Activated T-cell treated with anti-CD3 and anti-CD28 coated beads, Interleukin-2, amount 50 U/mL, for 72 hours (primary cell): ENCODE measurements around the gene ZMIZ1. TPM values are rescaled to one million over a fixed set of nuclear protein-coding genes. Genes with fewer than 3 reads are reported as not detected.

Experiments used
- ATAC-seq, 2 donors: fragments of 150-1000 bp; cut with Tn5 transposase; replicated peaks in 1 of 2; 2 replicates each; pipeline ENCODE4 v1.10.0; 2021; ENCODE audit warnings: moderate library complexity in 2 of 2, mild to moderate bottlenecking in 1 of 2
- DNase-seq, 2 donors: peaks; one replicate each; pipeline ENCODE4 v3.0.0; 2021 to 2022; ENCODE audit warnings: mixed read lengths in 1 of 2
- H3K27ac Mint-ChIP-seq: one replicate; pipeline ENCODE4 v1.8.0; 2022; ENCODE audit warnings: mild to moderate bottlenecking, moderate library complexity, mixed read lengths
- H3K27me3 Mint-ChIP-seq: one replicate; pipeline ENCODE4 v1.8.0; 2022; ENCODE audit warnings: low read depth, mixed read lengths
- H3K36me3 Mint-ChIP-seq, 2 donors: one replicate each; pipeline ENCODE4 v1.8.0; 2022; ENCODE audit warnings: mixed read lengths in 2 of 2, mild to moderate bottlenecking in 1 of 2; ENCODE audit not compliant: insufficient read depth in 2 of 2
- H3K4me1 Mint-ChIP-seq: one replicate; pipeline ENCODE4 v1.8.0; 2022; ENCODE audit warnings: low read depth, mixed read lengths
- H3K4me3 Mint-ChIP-seq, 2 donors: one replicate each; pipeline ENCODE4 v1.8.0; 2022; ENCODE audit warnings: mild to moderate bottlenecking in 2 of 2, mixed read lengths in 2 of 2, moderate library complexity in 2 of 2
- H3K9me3 Mint-ChIP-seq, 2 donors: one replicate each; pipeline ENCODE4 v1.8.0; 2022; ENCODE audit warnings: mixed read lengths in 2 of 2
- total RNA-seq, 2 donors: library from RNA; stranded (reverse); gene quantifications; one replicate each; pipeline ENCODE4 v1.2.3, GENCODE V29; 2022

Gene ZMIZ1
- total RNA-seq, 2 donors from 2014 or later: 30.6 to 37.8 TPM

- Mint-ChIP-seq H3K27me3 (no peaks in the 10 kb centered on the region), H3K9me3 (no peaks in the 10 kb centered on the region), H3K36me3 (no peaks in the 10 kb centered on the region), H3K4me3 (no peak overlapping the region), H3K4me1 (peaks cover 37% of the 10 kb centered on the region), H3K27ac (no peak overlapping the region)
- no peak for DNase-seq
- ATAC-seq: no peak
Observed at GRCh38 chr10:79050896-79051555, 17.7 kb upstream of the ZMIZ1 start.

DNA sequence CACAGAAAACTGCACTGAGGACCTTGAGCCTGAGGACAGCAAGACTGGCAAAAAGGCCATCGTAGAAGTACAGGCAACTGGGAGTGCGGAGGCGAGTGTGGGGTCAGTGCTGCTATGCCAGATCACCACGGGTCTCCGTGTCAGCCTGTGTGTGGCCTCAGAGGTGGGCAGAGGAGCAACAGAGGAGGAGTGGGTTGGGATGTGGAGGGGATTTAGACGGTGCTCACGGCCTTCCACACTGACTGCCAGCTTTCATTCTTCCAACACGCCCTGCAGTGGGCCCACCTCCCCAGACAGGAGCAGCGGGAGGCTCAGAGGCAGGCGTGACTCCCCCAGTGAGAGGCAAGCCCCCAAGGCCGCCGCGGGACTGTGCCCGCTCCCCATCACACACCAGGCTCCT, 17.0 kb upstream of the ZMIZ1 start:
- Mint-ChIP-seq H3K9me3 (no peaks in the 10 kb centered on the region), H3K27me3 (no peaks in the 10 kb centered on the region), H3K4me3 (no peak overlapping the region), H3K36me3 (no peaks in the 10 kb centered on the region), H3K4me1 (peaks cover 37% of the 10 kb centered on the region), H3K27ac (no peak overlapping the region)
- no peak for ATAC-seq
- DNase-seq: no peak

DNA sequence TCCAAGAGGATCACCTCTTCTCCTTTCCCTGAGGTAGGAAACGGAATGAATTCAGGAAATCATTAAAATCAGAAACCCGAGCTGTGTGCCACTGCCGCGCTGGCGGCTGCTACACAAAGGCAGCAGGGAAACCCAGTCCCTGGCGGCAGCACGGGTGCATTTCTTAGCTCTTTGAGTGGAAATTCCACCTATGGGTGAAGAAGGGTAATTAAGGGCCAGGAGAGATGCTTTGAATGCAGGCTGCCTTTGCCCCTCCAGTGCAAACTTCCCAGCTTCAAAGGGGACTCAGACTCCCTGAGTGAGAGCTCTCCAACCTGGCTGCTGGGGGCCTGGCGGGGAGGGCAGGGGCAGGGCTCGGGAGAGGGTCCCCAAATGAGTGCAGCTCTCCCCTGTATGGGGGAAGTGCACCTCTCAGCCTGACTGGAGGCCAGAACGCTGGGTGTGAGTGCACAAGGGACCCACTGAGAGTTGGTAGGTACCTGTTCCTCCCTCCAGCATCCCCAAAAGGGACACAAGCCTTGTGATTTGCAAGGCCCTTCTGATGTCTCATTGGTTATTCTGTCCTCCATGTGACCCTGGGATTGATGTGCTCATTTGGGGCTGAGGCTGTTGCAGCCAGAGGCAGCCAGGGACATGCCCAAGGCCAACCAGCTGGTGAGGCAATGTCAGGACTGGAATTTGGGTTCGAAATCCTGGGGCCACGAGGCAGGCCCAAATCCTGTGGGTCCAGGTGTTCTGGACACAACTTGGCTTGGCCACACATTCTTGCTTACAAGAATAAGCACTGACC, 16.3 kb upstream of the ZMIZ1 start:
- no peak overlapping the region for H3K27ac Mint-ChIP-seq
- ATAC-seq: no peak
- H3K27me3 Mint-ChIP-seq: no peaks in the 10 kb centered on the region
- H3K9me3 Mint-ChIP-seq: no peaks in the 10 kb centered on the region
- H3K4me1 Mint-ChIP-seq: peaks cover 33% of the 10 kb centered on the region
- peak in 1 of 2 donors; percentile 17 for DNase-seq
- no peaks in the 10 kb centered on the region for H3K36me3 Mint-ChIP-seq
- no peak overlapping the region for H3K4me3 Mint-ChIP-seq

GRCh38 chr10:79053081-79053434, 15.7 kb upstream of the ZMIZ1 start:
- no peaks in the 10 kb centered on the region for H3K9me3 Mint-ChIP-seq
- no peak overlapping the region for H3K4me3 Mint-ChIP-seq
- H3K4me1 Mint-ChIP-seq: peaks cover 27% of the 10 kb centered on the region
- DNase-seq: no peak
- ATAC-seq: no peak
- no peaks in the 10 kb centered on the region for H3K36me3 Mint-ChIP-seq
- no peak overlapping the region for H3K27ac Mint-ChIP-seq
- H3K27me3 Mint-ChIP-seq: no peaks in the 10 kb centered on the region

GRCh38 chr10:79053481-79054202, 15.1 kb upstream of the ZMIZ1 start:
- no peak overlapping the region for H3K27ac Mint-ChIP-seq
- ATAC-seq (no peak), DNase-seq (no peak)
- H3K36me3 Mint-ChIP-seq: no peaks in the 10 kb centered on the region
- no peaks in the 10 kb centered on the region for H3K9me3 Mint-ChIP-seq
- H3K27me3 Mint-ChIP-seq: no peaks in the 10 kb centered on the region
- peaks cover 22% of the 10 kb centered on the region for H3K4me1 Mint-ChIP-seq
- no peak overlapping the region for H3K4me3 Mint-ChIP-seq

DNA sequence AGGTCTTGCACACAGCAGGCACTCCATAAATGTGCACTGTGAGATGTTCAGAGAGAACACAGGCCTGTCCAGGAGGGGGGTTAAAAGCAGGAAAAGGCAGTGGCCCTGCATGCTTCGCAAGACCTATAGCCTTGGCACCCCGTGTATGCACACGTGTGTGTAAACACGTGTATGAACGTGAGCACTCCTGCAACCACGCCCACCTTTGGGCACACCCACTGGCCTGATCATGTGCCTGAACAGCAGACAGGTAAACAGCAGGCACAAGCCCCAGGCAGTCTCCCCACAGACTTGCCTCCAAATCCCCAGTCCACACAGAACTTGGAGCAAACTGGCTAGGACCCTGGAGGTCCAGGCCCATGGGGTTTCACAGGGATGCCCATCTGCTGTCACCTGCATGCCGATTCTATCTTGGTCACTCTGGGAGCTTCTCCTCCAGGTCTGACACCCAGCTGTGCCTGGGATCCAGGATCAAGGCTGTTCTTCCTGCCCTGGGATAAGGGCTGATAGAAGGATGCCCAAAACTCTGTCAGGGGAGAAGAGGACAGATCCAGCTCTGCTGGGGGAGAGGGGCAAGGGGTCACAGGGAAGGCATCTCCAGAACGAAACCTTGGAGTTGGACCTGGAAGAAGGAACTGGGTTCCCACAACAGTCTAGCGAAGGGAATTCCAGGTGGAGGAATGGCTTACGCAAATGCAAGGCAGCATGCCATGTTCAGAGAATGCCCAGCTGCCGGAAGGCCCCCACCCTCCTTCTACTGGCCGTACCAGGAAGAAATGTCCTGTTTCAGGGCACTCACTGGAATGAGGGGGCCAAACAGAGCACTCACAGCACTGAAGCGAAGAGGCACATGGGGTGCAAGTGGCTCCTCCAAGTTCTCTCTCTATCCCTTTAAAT, 14.3 kb upstream of the ZMIZ1 start:
- Mint-ChIP-seq H3K27ac (no peak overlapping the region), H3K9me3 (no peaks in the 10 kb centered on the region), H3K4me3 (no peak overlapping the region), H3K36me3 (no peaks in the 10 kb centered on the region), H3K4me1 (peaks cover 14% of the 10 kb centered on the region), H3K27me3 (no peaks in the 10 kb centered on the region)
- DNase-seq (no peak), ATAC-seq (no peak)

DNA sequence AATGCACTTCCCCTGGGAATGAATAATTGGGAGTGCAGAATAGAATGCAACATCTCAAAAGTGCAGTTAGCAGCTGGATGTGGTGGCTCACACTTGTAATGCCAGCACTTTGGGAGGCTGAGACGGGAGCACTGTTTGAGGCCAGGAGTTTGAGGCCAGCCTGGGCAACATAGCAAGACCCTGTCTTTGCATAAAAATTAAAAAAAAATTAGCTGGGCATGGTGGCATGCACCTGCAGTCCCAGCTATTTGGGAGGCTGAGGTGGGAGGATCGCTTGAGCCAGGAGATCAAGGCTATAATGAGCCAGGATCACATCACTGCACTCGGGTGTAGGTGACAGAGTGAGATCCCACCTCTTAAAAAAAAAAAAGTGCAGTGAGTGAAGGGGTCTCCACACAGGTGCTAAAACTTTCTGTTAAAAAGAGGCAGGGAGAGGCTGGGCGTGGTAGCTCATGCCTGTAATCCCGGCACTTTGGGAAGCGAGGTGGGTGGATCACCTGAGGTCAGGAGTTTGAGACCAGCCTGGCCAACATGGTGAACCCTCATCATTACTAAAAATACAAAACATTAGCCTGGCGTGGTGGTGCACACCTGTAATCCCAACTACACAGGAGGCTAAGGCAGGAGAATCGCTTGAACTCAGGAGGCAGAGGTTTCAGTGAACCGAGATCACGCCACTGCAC, 13.5 kb upstream of the ZMIZ1 start:
- no peak for ATAC-seq
- Mint-ChIP-seq H3K36me3 (no peaks in the 10 kb centered on the region), H3K9me3 (no peaks in the 10 kb centered on the region), H3K27me3 (no peaks in the 10 kb centered on the region), H3K4me3 (no peak overlapping the region), H3K4me1 (peaks cover 6% of the 10 kb centered on the region), H3K27ac (no peak overlapping the region)
- DNase-seq: no peak

GRCh38 chr10:79055892-79056291, 12.9 kb upstream of the ZMIZ1 start:
- Mint-ChIP-seq H3K27ac (no peak overlapping the region), H3K4me1 (no peaks in the 10 kb centered on the region), H3K27me3 (no peaks in the 10 kb centered on the region), H3K9me3 (no peaks in the 10 kb centered on the region), H3K36me3 (no peaks in the 10 kb centered on the region), H3K4me3 (no peak overlapping the region)
- ATAC-seq: no peak
- DNase-seq: no peak

DNA sequence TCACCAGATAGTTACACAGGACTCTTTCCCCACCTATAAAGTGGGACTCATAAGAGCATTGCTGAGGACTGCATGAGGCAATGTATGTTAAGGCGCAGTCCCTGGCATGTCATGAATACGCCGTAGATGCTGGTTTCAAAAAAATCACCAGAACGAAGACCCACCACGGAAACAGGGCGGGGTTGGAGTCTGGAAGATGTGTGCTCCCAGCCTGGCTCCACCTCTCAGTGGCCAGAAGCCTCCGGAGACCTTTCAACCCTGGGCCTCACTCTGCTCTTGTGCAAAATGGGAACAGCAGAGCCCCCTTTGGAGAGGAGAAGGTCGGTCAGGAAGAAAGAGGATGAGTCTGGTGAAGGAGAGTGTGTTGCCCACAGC, 12.4 kb upstream of the ZMIZ1 start:
- Mint-ChIP-seq H3K9me3 (no peaks in the 10 kb centered on the region), H3K36me3 (no peaks in the 10 kb centered on the region), H3K27me3 (no peaks in the 10 kb centered on the region), H3K4me3 (no peak overlapping the region), H3K27ac (no peak overlapping the region), H3K4me1 (no peaks in the 10 kb centered on the region)
- no peak for DNase-seq
- no peak for ATAC-seq

DNA sequence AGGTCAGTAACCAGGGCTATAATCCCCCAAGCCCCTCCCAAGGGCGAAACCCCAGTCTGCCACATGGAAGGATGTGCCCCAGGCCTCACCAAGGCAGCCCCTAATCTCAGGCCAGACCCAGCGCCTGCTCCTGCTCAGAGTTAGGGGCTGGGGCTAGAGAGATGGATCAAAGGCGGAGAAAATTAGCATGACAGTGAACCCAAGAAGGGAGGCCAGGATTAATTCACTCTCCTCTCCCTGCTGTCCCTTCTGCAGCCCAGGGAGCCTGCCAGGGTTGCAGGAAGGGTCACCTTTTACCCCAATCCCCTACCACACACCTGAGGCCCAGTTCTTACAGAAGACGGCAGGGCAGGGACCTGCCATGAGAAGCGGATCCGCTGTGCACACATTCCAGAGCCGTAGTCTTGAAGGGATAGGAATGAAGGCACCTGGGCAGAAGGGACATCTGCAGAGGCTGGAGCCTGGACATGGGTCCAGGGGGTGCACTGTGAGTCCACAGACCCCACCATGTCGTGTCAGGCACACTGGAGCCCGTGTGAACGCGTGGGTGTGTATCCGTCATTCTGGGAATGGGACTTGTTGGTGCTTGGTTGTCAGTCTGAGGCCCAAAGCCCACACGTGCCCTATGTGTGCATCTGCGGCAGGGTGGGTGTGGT, 11.9 kb upstream of the ZMIZ1 start:
- Mint-ChIP-seq H3K36me3 (no peaks in the 10 kb centered on the region), H3K27me3 (no peaks in the 10 kb centered on the region), H3K27ac (no peak overlapping the region), H3K4me1 (no peaks in the 10 kb centered on the region), H3K4me3 (no peak overlapping the region), H3K9me3 (no peaks in the 10 kb centered on the region)
- ATAC-seq (no peak), DNase-seq (no peak)

DNA sequence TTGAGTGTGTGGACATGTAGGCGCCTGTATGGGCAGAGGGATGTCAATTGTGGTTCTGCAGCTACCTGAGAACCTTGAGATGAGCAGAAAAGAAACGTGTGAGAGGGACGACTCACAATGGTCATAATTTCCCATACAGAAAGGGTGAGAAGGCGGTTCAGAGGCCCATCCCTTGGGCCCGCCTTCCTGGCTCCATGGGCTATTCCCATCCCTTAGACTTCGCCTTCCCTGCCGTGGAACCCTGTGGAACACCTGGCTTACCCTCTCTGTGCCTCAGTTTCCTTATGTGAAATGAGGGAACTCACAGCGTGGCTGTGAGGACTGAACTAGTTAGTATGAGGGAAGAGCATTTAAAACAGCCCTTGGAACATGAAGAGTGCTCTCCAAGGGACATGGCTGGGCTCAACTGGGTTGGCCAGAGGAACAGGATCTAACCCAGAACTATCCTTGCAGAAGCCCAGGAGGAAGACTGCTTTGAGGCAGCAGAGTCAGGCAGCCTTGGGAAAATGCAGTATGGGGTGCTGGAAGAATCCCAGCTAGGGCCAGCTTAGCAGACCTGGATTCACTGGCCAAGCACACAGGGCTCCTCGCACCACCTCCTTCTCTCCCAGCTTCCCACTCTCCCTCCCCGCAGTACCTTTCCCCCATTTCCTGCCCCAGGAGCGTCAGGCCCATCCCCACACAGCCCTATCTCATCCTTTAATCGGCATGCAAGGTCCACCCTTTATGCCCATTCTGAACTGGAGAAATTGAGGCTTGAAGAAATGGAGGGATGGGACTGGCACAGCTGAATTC, 11.1 kb upstream of the ZMIZ1 start:
- Mint-ChIP-seq H3K27ac (no peak overlapping the region), H3K4me3 (no peak overlapping the region)
- no peak for DNase-seq

More for the DNA sequence above, 11.1 kb upstream of the ZMIZ1 start:
- Mint-ChIP-seq H3K4me1 (no peaks in the 10 kb centered on the region), H3K27me3 (no peaks in the 10 kb centered on the region), H3K36me3 (no peaks in the 10 kb centered on the region), H3K9me3 (no peaks in the 10 kb centered on the region)
- ATAC-seq: no peak
